ENCODE measurements around the gene ZNHIT6.

DNA sequence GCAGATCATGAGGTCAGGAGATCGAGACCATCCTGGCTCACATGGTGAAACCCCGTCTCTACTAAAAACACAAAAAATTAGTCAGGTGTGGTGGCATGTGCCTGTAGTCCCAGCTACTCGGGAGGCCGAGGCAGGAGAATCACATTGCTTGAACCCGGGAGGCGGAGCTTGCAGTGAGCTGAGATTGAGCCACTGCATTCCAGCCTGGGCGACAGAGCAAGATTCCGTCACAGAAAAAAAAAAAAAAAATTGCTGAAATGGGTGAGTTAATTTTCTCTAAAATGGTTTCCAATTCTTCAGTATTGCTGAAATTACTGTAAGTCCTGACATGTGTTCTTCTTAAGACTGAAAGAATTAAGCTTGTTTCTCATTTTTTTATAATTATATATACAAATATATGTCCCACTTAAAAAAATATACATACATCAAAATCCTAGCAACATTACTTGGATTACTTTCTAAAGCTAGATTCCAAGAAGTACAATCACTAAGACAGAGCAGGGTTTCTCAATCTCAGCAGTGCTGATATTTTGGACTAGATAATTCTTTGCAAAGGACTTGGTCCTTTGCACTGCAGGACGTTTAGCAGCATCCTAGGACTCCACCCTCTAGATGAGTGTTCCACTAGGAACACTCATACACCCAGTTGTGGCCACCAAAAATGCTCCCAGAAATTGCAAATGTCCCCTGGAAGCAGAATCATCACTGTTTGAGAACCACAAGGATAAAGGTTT is 24.8 kb downstream of the ZNHIT6 start:
- TF ChIP-seq, protein P1, sequence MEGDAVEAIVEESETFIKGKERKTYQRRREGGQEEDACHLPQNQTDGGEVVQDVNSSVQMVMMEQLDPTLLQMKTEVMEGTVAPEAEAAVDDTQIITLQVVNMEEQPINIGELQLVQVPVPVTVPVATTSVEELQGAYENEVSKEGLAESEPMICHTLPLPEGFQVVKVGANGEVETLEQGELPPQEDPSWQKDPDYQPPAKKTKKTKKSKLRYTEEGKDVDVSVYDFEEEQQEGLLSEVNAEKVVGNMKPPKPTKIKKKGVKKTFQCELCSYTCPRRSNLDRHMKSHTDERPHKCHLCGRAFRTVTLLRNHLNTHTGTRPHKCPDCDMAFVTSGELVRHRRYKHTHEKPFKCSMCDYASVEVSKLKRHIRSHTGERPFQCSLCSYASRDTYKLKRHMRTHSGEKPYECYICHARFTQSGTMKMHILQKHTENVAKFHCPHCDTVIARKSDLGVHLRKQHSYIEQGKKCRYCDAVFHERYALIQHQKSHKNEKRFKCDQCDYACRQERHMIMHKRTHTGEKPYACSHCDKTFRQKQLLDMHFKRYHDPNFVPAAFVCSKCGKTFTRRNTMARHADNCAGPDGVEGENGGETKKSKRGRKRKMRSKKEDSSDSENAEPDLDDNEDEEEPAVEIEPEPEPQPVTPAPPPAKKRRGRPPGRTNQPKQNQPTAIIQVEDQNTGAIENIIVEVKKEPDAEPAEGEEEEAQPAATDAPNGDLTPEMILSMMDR (IDR thresholded peaks at IDR 0.05) = no peak
- TF ChIP-seq POLR2AphosphoS5 (IDR thresholded peaks at IDR 0.05; ENCODE audit: insufficient read depth in 1 of 2, low read depth in 1 of 2) = no peak

Measured in vagina (tissue), 2 donors.